CD4-positive, alpha-beta T cell treated with Interleukin-17A for 1 hour (primary cell): ENCODE results near the gene SEPTIN7.
"Not testable (repeated sequence)": the region's sequence is repeated elsewhere in the genome, so short reads cannot be mapped to it uniquely, and the experiment has no call there.

Source experiments
- DNase-seq: peaks from one replicate; pipeline ENCODE4 v3.0.0-alpha.2; 2020

The SEPTIN7 gene

DNA sequence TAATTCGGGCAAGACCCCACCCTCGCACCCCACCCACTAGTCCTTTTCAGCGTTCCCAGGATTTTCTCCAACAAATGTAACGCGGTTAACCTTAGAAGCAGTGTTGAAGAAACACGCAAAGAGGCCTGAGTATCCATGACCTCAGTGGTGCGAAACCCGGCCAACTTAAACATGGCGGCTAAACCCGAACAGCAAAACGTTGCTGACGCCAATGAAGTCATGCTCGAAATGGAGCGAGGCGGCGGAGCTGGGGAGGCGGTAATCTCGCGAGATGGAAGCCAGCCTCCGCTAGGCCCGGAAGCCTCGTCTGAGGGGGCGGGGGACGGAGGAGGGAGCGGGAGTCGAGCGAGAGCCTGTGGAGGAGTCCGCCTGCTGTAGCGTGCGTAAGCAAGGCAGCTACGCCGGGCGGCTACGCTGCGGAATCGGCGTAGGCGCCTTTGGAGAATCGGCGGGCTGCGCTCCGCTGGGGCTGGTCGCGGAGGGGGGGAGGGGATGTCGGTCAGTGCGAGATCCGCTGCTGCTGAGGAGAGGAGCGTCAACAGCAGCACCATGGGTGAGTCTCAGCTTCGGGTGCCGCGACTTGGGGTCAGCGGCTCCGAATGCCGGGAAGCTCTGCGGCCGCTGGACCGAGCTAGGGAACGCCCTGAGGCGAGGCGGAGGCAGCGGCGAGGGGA is at the start of gene SEPTIN7:
SEPTIN7 (plus strand) TSS at position 340 of the 674 bp plus-strand sequence; CDS start at position 493, 153 bp downstream.
- peak; percentile 99 for DNase-seq

DNA sequence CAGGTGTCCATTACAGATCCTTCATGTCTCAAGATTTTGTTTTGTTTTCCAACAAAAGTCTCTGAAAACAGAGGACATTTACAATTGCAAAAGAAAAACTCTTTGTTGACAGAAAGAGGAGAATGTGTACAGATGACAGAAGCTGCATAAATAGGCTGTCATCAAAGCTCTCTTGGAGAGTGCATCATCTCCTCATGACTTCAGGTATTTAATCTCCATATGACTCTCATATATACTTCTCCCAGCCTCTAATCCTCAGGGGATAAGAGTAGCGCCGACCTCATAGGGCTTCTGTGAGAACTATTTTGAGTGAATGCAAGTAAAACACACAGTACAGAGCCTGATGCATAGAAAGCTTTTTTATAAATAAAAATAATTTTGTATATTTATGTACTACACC is 48.1 kb upstream of the SEPTIN7 start:
- no peak for DNase-seq

DNA sequence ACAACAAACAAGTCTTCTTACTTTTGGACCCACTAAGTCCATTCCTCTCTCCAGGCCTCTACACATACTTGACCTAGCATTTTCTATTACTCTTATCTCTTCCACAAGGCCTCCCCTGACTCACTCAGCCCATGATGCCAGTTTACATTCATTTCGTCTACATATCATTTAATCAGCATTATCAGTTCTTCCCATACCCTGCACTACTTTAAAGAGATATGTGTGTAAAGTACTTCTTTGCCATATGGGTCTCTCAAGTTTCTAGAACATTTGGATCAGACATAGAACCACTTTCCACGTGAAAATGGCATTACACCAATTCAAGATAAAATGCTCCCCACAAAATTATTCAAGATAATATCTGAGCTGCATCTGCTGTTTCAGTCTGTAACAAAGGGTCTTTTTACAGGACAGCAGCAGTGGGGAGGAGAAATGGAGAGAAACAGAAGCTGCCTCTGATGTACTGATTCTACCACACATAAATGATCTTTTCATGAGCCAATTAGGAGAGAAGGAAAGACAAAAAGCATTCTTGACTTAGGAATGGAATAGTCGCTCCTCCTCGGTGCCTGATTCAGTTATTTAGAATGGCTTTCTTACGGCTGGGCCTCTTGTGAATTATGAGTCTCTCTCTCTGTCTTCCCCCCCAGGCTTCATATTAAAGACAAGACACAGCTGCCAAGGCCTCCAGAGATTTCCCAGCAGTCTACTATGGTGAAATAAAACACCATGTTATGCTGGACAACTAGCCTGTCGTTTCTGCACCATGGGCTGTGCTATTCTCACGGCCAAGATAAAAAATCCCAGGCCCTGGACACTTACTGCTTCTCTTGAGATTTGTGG is 46.9 kb upstream of the SEPTIN7 start:
- no peak for DNase-seq

DNA sequence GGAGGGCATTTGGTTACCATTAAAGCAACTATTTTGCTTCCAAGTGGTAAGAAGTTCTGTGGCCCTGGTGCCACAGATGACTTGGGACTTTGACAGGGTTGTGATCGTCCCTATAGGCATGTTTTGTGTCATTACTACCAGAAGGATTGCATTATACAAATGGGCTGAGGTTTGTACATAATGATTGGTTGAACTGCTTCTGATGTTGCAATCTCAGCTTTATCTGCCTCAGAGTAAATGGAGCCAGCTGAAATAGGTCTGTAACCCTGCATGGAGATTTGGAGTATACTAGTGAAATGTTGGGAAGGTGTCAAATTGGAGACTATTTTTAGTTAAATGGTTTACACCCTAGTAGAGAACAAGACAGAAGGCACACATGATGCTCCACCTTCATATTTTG is 46.1 kb upstream of the SEPTIN7 start:
- DNase-seq: no peak

DNA sequence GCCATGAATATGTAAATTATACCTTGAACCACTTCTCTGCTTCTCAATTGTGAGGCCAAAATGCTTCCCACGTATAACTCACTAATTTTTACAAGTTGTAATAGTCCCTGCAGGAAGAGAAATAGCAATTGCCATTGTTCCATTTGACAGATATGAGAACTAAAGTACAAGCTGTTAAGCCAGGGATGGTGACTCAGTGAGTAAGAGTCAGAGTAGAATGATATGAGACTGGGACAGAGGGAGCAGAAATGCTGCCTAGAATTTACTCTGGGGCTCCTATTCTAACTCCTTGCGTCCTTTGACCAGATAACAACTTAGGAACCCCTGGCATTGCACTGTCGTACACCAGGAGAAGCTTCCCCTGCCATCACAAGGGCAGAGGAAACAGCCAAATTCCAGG is 45.1 kb upstream of the SEPTIN7 start:
- no peak for DNase-seq

DNA sequence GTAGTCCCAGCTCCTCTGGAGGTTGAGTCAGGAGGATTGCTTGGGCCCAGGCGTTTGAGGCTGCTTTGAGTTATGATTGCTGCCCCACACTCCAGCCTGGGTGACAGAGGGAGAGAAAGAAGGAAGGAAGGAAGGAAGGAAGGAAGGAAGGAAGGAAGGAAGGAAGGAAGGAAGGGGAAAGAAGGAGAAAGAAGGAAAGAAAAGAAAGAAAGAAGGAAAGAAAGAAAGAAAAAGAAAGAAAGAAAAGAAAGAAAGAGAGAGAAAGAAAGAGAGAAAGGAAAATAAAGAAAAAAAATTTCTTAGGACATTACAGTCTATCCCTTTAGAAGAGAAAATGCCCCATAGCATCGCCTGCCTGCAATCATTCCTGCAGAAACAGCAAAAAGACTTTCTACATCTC is 44.4 kb upstream of the SEPTIN7 start:
- DNase-seq: not testable (repeated sequence)

DNA sequence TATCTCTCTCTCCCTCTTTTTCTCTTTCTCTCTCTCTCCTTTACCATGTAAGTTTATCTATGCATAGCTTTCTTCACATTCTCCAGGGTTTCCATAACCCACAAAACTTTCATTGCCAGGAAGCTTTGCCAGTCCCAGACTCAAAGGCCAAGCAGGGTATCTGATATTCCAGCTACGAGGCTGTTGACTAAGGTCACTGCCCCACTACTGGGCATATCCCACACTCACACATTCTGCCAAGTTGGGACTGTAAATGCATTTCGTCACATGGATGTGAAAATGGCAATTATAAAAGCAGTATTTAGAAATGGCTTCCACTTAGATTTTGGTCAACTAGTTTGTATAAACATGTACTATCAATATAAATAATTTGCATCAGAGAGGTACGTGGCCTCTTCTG is 43.3 kb upstream of the SEPTIN7 start:
- no peak for DNase-seq

DNA sequence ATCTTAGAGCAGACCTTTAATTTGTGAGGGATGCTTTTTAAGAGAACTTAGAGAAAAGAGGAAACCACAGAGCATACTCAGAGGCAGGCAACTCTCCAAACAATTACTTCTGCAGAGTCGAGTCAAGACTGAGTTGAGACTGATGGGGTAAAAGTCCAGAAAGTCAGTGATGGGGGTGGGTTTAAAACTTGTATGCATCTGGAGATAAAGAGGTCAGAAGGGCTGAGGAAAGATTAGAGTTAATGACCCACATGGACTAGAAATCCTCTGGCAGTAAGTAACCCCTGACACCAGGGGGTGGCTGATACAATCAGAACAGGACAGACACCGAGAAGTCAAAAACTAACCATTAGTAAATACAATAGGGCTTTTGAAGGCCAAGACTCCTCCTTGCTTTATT is 42.4 kb upstream of the SEPTIN7 start:
- peak; percentile 14 for DNase-seq

DNA sequence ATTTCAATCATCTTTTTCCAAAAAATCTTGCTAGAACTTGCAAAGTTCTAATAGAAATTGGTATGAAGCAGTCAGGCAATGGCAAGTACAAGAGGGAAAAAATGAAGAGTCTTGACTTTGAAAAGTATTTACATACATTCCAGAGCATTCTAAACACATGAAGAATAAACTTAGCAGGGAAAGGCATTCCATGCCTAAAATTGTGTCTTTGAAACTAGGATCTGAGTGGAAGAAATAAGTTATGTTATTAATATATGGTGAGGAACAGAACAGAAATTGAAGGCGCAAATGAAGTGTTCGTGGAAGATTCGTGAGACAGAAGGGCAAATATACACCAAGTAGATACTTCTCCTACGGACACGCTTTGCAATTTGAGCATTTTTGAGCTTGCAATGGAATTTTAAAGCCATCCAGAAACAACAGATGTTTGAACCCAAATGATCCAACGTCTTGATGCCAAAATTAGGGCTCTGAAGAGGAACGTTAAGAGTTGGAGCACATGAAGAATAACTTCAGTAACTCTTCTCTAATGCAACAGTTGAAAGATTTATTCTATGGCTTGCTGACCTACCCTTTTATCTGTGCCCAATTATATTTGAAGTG is 40.6 kb upstream of the SEPTIN7 start:
- no peak for DNase-seq

DNA sequence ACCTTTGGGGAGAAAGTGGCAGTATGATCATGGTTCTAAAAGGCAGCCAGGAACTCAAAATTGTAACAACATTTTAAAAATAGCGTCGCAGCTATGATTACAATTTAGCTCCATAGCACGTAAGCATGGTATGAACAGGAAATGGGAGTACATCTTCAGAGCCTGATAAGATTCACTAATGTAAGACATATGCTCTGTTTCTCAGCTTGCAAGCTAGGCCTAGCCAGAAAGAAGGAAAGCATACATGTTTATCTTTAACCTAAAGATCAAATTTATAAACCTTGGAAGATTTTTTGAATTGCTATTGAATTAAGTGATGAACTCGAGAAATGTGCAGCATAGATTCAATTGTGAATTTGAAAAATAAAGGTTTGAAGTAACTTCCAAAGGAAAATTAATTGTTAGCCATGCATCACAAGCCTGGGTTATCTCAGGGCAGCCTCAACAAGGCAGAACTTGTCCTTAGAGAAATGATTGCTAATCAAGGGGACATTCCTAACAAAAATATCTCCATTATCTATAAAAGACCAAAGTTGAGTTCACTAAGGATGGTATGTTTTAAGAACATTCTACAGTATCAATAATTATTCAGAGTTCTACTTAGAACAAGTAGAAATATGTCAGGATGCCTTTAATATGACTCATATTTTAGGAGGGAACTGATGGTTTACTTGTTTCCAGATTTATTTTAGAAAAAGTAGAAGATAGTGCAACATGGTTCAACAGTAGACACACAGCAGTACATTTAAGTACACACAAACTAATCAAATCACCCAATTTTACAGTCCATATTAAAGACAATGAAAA is 38.8 kb upstream of the SEPTIN7 start:
- no peak for DNase-seq

DNA sequence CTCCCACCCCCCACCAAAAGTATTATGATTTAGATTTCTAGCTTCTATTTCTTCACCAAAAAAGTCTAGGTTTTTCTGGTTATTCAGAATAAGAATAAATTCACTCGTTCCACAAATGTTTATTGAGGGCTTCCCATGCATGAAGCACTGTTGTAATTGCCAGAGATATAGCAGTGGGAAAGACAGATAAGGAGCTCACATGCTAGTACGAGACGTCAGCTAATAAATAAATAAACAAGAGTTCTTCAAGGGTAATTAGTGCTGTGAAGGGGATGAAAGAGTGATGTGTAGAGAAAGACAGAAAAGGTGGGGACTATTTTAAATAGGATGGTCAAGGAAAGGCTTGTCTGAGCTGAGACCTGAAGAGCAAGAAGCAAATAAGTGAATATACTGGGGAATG is 38.1 kb upstream of the SEPTIN7 start:
- no peak for DNase-seq

DNA sequence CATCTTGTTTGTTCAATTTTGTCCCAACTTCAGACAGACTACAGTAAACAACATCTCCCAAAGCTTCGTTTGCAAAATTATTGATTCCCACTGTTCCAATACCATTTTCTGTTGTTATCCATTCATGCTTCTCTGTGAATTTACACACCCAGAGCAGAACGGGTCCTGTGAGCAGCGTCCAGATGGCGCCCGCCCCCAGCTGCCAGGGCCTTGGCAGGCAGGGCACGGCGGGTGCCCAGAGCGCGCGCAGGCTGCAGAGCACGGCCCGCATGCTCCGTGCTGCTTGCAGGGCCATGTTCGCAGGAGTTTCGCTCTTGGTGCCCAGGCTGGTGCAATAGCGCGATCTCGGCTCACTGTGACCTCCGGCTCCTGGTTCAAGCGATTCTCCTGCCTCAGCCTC is 32.5 kb upstream of the SEPTIN7 start:
- DNase-seq: no peak

DNA sequence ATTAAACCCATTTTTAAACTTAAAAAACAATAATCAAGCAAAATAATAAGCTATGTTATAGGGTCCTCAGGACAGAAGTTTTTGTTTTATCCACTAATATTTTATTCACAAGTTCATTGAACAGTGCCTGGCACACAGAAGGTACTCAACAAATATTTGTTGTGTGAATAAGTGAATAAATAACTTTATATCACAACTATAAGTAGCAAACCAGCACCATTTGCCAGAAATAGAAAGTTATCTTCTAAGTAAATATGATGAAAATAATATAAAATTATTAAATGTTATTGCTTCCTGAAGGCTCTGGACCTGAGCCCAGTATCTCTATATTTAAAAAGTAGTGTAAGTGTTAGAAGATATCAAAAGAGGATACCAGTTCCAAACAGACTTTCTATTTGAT is 29.1 kb upstream of the SEPTIN7 start:
- no peak for DNase-seq

DNA sequence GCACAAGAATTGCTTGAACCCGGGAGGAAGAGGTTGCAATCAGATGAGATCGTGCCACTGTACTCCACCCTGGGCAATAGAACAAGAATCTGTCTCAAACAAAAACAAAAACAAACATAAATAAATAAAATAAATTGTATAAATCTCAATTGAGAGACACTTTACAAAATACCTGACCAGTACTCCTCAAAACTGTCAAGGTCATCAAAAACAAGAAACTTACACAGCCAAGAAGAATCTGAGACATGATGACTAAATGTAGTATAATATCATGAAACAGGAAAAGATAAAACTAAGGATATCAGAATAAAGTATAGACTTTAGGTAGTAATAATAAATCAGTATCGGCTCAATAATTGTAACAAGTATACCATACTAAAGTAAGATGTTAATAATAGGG is 26.9 kb upstream of the SEPTIN7 start:
- no peak for DNase-seq

DNA sequence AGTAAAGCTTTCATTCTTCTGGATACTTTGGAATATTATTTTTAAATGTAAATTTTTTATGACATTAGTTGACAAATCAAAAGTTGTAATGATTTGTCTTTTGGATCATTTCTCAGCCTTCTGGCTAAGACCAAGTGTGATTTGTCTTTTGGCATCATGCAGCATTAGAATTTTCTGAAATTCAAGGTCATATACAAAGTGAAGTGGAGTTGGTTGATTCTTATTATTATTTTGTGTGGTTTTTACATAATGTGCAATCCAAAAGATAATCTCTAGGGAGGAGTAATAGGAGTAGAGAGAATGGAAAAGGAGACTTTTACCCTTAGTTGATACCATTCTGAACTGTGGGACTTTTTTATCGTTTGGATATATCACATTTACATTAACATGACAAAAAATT is 24.2 kb upstream of the SEPTIN7 start:
- no peak for DNase-seq

DNA sequence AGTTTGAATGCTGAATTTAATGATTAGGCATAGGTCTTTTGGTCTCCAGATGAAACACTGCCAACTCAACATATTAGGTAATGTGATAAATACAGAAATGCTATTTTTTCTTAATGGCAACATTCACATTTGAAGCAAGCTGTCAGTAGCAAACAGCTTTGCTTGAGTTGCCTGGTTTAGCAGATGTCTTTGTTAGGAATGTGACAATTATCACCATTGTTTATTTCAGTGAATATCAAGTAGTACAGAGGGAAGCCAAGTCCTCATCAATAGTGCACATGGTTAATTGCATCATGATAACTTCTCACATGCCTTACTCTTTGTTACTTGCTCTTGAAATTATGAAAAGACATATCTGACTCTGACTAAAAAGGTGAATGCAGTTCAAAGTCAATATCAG is 23.7 kb upstream of the SEPTIN7 start:
- DNase-seq: no peak

DNA sequence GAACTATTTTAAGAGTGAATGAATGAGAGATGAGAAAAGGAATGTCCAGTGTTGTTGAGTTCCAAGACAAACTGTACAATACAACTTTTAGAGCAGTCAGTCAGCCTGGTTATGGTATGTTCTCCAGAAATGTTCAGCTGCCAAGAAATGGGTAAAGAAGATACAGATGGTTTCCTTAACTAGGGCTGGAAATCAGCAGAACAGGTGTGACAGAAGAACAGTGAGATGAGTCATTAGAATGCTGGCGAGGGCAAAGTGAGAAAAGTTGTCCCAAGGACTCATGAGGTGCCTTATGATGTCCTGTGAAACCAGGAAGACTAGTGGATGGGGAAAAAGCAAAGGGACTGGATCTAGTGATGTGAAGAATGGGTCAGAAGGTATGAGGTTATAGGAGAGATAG is 20.8 kb upstream of the SEPTIN7 start:
- DNase-seq: no peak

DNA sequence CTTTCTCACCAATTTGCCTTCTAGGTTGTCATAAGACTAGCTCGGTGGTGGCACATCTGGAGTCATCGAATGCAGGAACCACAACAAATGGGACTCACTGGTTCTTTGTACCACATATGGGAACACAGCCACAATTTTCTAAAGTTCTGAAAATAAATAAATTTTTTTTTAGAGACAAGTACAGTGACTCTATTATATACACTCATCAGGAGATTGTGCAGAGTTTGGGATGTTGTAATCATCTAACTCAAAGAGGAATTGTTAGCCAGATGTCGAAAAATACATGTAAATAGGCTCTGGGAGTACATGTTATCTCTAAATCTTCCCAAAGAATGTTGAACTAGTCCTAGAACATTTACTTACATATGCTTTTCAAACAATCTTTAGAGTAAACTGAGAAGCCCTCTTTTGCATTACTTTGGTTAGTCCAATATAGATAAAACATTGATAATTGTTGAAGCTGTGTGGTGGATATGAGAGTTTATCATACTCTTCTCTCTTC is 19.6 kb upstream of the SEPTIN7 start:
- no peak for DNase-seq

DNA sequence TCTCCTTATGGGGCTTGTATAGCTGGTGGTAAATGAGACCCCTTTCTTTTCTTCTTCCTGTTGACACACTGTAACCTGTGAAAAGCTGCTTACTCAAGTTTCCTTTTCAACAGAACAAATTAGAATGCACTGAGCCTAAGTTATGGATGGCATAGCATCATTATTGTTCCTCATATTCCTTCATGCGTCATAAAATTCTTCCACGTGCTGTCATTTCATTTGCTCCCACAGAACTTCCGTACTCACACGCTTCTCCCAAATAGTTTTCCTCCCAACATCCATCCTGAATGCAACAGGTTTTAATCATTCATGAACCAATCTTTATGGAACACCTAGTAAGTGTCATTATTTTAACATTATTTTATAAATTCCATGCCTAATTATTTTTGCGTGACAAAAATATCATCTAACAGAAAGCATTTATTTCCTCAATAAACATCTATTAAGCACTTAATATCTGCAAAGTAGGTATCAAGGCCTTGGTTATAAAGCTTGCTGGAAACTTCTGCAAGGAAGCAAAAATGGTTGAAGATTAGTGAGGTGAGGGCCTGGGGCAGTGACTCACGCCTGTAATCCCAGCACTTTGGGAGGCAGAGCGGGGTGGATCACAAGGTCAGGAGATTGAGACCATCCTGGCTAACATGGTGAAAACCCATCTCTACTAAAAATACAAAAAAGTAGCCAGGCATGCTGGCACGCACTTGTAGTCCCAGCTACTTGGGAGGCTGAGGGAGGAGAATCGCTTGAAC is 18.9 kb upstream of the SEPTIN7 start:
- no peak for DNase-seq

DNA sequence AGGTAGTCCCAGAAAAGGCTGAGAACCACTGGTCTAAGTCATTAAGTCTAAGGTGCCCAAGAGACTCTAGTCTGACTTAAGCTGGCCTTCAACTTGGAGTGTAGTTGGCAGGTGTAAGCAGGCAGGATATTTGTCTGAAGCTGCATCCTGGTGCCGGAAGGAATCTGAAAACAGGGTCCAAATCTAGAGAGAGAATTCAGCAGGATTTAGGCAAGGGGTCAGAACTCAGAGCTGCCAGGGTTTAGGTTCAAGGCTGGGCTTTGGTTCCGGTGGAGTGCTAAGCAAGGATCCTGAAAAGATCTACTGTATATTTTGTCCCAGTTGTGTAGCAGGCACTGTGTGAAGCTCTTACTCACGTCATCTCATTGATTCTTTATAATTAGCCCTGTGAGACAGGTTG is 16.5 kb upstream of the SEPTIN7 start:
- no peak for DNase-seq

DNA sequence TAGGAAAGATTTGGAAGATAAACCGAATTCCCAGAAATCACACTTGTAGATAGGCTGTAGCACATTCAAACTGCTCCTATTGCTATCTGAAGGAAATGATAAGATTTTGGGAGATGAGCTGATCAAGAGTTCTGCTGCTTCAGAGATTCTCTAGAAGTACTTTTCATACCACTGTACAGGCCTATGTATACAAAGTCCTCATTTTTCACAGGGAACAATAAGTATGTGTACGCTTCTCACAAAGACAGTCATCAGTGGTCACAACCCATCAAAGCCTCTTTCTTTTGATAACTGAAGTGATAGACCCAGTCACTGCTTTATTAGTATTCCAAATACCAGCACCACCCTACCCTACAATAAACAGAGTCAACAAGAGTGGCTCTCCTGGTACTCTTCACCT is 15.6 kb upstream of the SEPTIN7 start:
- DNase-seq: no peak

DNA sequence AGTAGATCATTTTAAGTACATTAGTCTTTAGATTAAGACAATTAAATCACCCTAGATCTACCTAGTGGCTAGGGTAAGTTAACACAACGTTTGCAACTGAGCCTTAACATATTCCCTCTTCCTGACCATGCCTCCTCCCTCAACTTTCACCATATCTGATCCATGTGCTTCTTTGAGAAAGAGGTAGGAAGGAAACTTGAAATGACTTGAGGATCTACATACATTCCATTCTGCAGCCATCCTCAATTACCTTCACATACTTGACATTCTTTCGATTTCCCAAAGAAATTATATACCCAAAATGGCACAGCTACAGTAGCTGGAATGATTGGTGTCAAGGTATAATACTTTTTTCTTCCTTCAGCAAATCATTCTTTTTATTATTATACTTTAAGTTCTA is 12.9 kb upstream of the SEPTIN7 start:
- no peak for DNase-seq
